Smooth muscle cell (in vitro differentiated cells): ENCODE data around the gene SEMA6D. TPM values are rescaled to one million over a fixed set of nuclear protein-coding genes. Genes with fewer than 3 reads are reported as not detected.

Source experiments
- DNase-seq: peaks from one replicate; lab custom pipeline; 2025; ENCODE audit not compliant: unreplicated experiment; lab: John Stamatoyannopoulos, UW
- H2AFZ ChIP-seq: fragments of 200-600 bp; sonication (generic); 2 replicates; pipeline ENCODE4 v1.6.0; 2016; ENCODE audit warnings: antibody characterized with exemption, low read depth, mild to moderate bottlenecking
- H3F3A ChIP-seq: fragments of 200-600 bp; sonication (generic); 2 replicates; pipeline ENCODE4 v1.6.0; 2017; ENCODE audit warnings: antibody characterized with exemption, low read depth
- H3K27ac ChIP-seq: fragments of 200-600 bp; sonication (generic); 2 replicates; pipeline ENCODE4 v1.5.1; 2016; ENCODE audit warnings: low read depth, mild to moderate bottlenecking
- H3K27me3 ChIP-seq: fragments of 200-600 bp; sonication (generic); 2 replicates; pipeline ENCODE4 v1.6.1; 2016; ENCODE audit warnings: low read depth, mild to moderate bottlenecking
- H3K36me3 ChIP-seq: fragments of 200-600 bp; sonication (generic); 2 replicates; pipeline ENCODE4 v1.5.1; 2016; ENCODE audit warnings: low read depth
- H3K4me1 ChIP-seq: fragments of 200-600 bp; sonication (generic); 2 replicates; pipeline ENCODE4 v1.5.1; 2016; ENCODE audit warnings: low read depth
- H3K4me2 ChIP-seq: fragments of 200-600 bp; sonication (generic); 2 replicates; pipeline ENCODE4 v1.6.0; 2016; ENCODE audit warnings: mild to moderate bottlenecking
- H3K4me3 ChIP-seq: fragments of 200-600 bp; sonication (generic); 2 replicates; pipeline ENCODE4 v1.5.1; 2016; ENCODE audit warnings: mild to moderate bottlenecking
- H3K79me2 ChIP-seq: fragments of 200-600 bp; sonication (generic); 2 replicates; pipeline ENCODE4 v1.6.0; 2016; ENCODE audit warnings: low read depth, mild to moderate bottlenecking
- H3K9ac ChIP-seq: fragments of 200-600 bp; sonication (generic); 2 replicates; pipeline ENCODE4 v1.6.0; 2016; ENCODE audit warnings: low read depth
- H3K9me3 ChIP-seq: fragments of 200-600 bp; sonication (generic); replicated peaks from 2 replicates; pipeline ENCODE4 v1.5.1; 2016; ENCODE audit warnings: low read depth
- H4K20me1 ChIP-seq: fragments of 200-600 bp; sonication (generic); 2 replicates; pipeline ENCODE4 v1.6.0; 2016; ENCODE audit warnings: low read depth
- WGBS: methylation state at CpG from one replicate; pipeline ENCODE4 v1.1.7; 2016; ENCODE audit warnings: low lambda C conversion rate; 5-methylcytosine and 5-hydroxymethylcytosine counted together
- polyA plus RNA-seq: library from polyadenylated mRNA; unstranded; fragments of >200 nt; fragmentation: Nextera tagmentation; extraction: Ambion mirVana; gene quantifications from 2 replicates; pipeline ENCODE4 v1.2.1, GENCODE V29; 2016
- total RNA-seq: library from RNA; depleted of rRNA; stranded (reverse); fragments of >200 nt; gene quantifications from 2 replicates; pipeline ENCODE4 v1.2.3, GENCODE V29; 2014
- TF ChIP-seq, protein P1 (sequence below): fragments of 200-600 bp; sonication (generic); IDR thresholded peaks from 2 replicates; pipeline ENCODE4 v1.5.1; 2017; ENCODE audit warnings: borderline replicate concordance, mild to moderate bottlenecking, antibody characterized with exemption; ENCODE audit not compliant: insufficient read depth, poor library complexity, severe bottlenecking

SEMA6D gene
- total and polyA plus RNA-seq, 2 experiments from 2014 or later = 31.4 to 44.9 TPM

DNA sequence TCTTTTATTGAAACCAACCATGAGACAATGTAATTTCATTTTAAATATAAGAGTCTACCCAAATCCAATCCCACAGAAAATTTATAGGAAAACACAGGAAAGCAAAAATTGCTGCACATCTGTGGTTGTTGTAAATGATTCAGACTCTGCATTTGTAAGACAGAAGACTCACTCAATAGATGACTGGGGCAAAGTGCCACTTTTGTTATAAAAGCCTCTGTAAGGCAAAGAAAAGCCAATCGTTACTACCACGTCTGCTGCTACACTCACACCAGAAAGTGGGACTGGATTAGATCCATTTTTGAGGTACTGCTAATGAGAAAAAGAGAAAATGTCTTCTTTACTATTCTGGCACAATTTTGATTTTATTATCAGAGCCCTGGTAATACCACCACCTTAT is 74.9 kb downstream of the SEMA6D start:
- H3K79me2 ChIP-seq = no peaks in the 10 kb centered on the region
- no peaks in the 10 kb centered on the region for H3K27me3 ChIP-seq
- no peaks in the 10 kb centered on the region for H3K9me3 ChIP-seq
- 81% methylated on average over 2 of the region's 2 CpGs for WGBS
- no peak overlapping the region for H3K9ac ChIP-seq
- H3K4me2 ChIP-seq = no peak overlapping the region
- H3F3A ChIP-seq = no peaks in the 10 kb centered on the region
- TF ChIP-seq, protein P1, sequence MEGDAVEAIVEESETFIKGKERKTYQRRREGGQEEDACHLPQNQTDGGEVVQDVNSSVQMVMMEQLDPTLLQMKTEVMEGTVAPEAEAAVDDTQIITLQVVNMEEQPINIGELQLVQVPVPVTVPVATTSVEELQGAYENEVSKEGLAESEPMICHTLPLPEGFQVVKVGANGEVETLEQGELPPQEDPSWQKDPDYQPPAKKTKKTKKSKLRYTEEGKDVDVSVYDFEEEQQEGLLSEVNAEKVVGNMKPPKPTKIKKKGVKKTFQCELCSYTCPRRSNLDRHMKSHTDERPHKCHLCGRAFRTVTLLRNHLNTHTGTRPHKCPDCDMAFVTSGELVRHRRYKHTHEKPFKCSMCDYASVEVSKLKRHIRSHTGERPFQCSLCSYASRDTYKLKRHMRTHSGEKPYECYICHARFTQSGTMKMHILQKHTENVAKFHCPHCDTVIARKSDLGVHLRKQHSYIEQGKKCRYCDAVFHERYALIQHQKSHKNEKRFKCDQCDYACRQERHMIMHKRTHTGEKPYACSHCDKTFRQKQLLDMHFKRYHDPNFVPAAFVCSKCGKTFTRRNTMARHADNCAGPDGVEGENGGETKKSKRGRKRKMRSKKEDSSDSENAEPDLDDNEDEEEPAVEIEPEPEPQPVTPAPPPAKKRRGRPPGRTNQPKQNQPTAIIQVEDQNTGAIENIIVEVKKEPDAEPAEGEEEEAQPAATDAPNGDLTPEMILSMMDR = no peak
- no peak overlapping the region for H3K27ac ChIP-seq
- H2AFZ ChIP-seq = no peak overlapping the region
- no peak overlapping the region for H3K4me3 ChIP-seq
- no peaks in the 10 kb centered on the region for H3K36me3 ChIP-seq
- peaks cover 11% of the 10 kb centered on the region for H3K4me1 ChIP-seq
- H4K20me1 ChIP-seq = no peaks in the 10 kb centered on the region
- no peak for DNase-seq

DNA sequence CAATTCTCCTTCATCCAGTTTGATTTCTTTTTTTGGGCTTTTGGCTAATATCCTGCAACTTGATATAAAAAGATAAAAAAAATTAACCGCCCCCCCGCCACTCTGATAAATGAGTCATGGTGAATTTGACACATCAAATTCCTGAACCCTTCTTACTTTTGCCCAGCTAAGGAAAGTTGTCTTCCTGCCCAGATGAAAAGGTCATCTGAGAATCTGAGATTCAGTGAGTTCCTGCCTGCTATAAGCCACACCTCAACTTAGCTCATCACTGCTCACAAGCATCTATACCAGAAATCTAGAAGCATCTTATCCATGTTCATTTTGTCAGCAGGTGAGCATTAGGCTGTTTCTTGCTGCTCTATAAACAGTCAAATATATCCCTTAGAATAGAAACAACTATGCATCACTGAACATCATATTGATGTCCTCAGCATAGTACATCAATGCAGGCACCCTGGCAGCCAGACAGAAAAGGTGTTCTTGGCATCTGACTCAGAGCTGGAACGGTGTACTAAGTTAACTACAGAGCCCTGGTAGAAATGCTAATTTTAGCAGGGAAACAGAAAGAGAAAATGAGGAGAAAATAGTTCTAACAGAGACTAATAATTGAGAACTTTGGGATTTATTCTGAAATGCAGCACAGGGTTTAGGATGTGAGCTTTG is 77.1 kb downstream of the SEMA6D start:
- no peak overlapping the region for H3K4me3 ChIP-seq
- H3K4me2 ChIP-seq = no peak overlapping the region
- H3K27me3 ChIP-seq = no peaks in the 10 kb centered on the region
- no peaks in the 10 kb centered on the region for H3F3A ChIP-seq
- no peaks in the 10 kb centered on the region for H3K36me3 ChIP-seq
- no peak overlapping the region for H3K27ac ChIP-seq
- H2AFZ ChIP-seq = no peak overlapping the region
- H3K79me2 ChIP-seq = no peaks in the 10 kb centered on the region
- H3K9ac ChIP-seq = no peak overlapping the region
- 93% methylated on average over 3 of the region's 3 CpGs for WGBS
- H3K9me3 ChIP-seq = no peaks in the 10 kb centered on the region
- TF ChIP-seq, protein P1 = no peak
- no peaks in the 10 kb centered on the region for H4K20me1 ChIP-seq
- peaks cover 4% of the 10 kb centered on the region for H3K4me1 ChIP-seq
- no peak for DNase-seq

DNA sequence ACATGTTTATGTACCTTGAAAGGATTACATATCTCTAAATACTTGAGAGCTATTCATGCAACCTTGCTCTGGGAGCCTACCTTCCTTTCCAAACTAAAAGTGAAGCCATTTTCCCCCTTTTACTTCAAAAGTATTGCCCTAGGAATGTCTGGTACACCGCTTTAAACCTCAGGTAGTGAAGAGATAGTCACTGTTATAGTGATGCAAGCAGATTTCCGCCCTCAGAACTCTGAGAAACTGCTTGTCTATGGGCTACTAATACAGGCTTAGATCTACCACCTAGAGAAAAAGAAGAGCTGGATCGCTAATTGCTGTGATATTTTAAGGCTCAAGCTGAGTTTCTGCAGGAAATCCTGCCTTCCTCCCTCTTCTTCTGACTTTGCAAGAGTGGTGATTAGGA is 78.6 kb downstream of the SEMA6D start:
- Histone ChIP-seq H3K27me3 (no peaks in the 10 kb centered on the region), H3K27ac (no peak overlapping the region), H3K79me2 (no peaks in the 10 kb centered on the region), H4K20me1 (no peaks in the 10 kb centered on the region), H3F3A (no peaks in the 10 kb centered on the region), H3K4me2 (no peak overlapping the region), H2AFZ (no peak overlapping the region), H3K4me3 (no peak overlapping the region), H3K4me1 (peaks cover 4% of the 10 kb centered on the region), H3K36me3 (no peaks in the 10 kb centered on the region), H3K9me3 (no peaks in the 10 kb centered on the region), H3K9ac (no peak overlapping the region)
- DNase-seq = no peak
- TF ChIP-seq, protein P1 = no peak
- 85% methylated on average over 3 of the region's 3 CpGs for WGBS

DNA sequence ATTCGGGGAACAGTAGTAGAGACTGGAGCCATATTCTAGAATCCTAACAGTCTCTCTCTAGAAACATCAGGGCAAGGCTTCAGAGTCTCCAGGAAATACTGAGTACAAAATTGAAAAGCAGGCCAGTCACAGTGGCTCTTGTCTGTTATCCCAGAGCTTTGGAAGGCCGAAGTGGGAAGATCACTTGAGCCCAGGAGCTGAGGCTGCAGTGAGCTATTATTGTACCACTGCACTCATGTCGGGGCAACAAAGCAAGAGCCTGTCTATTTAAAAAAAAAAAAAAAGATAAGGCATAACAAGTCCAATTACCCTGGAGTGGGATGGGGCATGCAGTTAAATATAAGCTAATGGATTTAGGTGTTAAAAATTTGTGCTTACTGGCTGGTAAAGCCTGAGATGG is 79.0 kb downstream of the SEMA6D start:
- Histone ChIP-seq H3K79me2 (no peaks in the 10 kb centered on the region), H3K4me3 (no peak overlapping the region), H2AFZ (no peak overlapping the region), H3F3A (no peaks in the 10 kb centered on the region), H3K4me1 (peaks cover 4% of the 10 kb centered on the region), H3K9ac (no peak overlapping the region), H3K36me3 (no peaks in the 10 kb centered on the region), H3K27me3 (no peaks in the 10 kb centered on the region), H4K20me1 (no peaks in the 10 kb centered on the region), H3K4me2 (no peak overlapping the region), H3K9me3 (no peaks in the 10 kb centered on the region), H3K27ac (no peak overlapping the region)
- DNase-seq = no peak
- TF ChIP-seq, protein P1 = no peak
- WGBS = 51% methylated on average over 3 of the region's 3 CpGs
